GM19043 (cell line): ENCODE measurements around the gene PPP2R5B.
A peak's percentile ranks its signal among the peaks of the same experiment; 100 is the strongest.

Source experiments
- ATAC-seq: cut with Tn5 transposase; IDR thresholded peaks from one replicate; pipeline ENCODE4 v1.9.1; 2021; ENCODE audit warnings: low read depth; ENCODE audit not compliant: unreplicated experiment

Gene PPP2R5B

GRCh38 chr11:64923944-64924909, at the start of gene PPP2R5B:
Gene PPP2R5B (plus strand): TSS chr11:64924689. CDS start chr11:64925735, 1,046 bp downstream.
- peak; percentile 85 for ATAC-seq

GRCh38 chr11:64875369-64876228, 48.9 kb upstream of the PPP2R5B start:
- ATAC-seq = no peak

- no peak for ATAC-seq
Observed at GRCh38 chr11:64876229-64876750, 48.2 kb upstream of the PPP2R5B start.

- ATAC-seq = no peak
Observed at GRCh38 chr11:64876835-64877341, 47.6 kb upstream of the PPP2R5B start.

- no peak for ATAC-seq
Observed at GRCh38 chr11:64877390-64878222, 46.9 kb upstream of the PPP2R5B start.

- ATAC-seq = no peak
Observed at GRCh38 chr11:64878223-64878493, 46.3 kb upstream of the PPP2R5B start.

GRCh38 chr11:64878494-64879243, 45.8 kb upstream of the PPP2R5B start, which contains the start of gene EHD1:
Gene EHD1 (minus strand): TSS chr11:64878621. CDS start chr11:64878464, 157 bp downstream.
- peak; percentile 65 for ATAC-seq

- ATAC-seq = no peak
Observed at GRCh38 chr11:64879244-64879900, 45.1 kb upstream of the PPP2R5B start.

- ATAC-seq = no peak
Observed at GRCh38 chr11:64880240-64881001, 44.1 kb upstream of the PPP2R5B start.

GRCh38 chr11:64881476-64881875, 43.0 kb upstream of the PPP2R5B start:
- ATAC-seq = no peak

GRCh38 chr11:64882243-64882642, 42.2 kb upstream of the PPP2R5B start:
- ATAC-seq = no peak

- no peak for ATAC-seq
Observed at GRCh38 chr11:64883575-64883974, 40.9 kb upstream of the PPP2R5B start.

- no peak for ATAC-seq
Observed at GRCh38 chr11:64884019-64884418, 40.5 kb upstream of the PPP2R5B start.

- no peak for ATAC-seq
Observed at GRCh38 chr11:64885367-64886286, 38.9 kb upstream of the PPP2R5B start.

GRCh38 chr11:64887234-64887756, 37.2 kb upstream of the PPP2R5B start:
- no peak for ATAC-seq

- peak; percentile 61 for ATAC-seq
Observed at GRCh38 chr11:64887757-64888405, 36.6 kb upstream of the PPP2R5B start.
